HFF-Myc (cell line): ENCODE measurements around the gene FKBP15.

Source experiments
- DNase-seq: peaks from one replicate; pipeline ENCODE4 v3.0.0-alpha.2; 2011; ENCODE audit warnings: low read depth; ENCODE audit errors: extremely low read depth
- H3K4me3 ChIP-seq: replicated peaks from 2 replicates; pipeline ENCODE4 v1.5.1; 2011; ENCODE audit warnings: low read depth, mild to moderate bottlenecking, control low read depth, low read length
- CTCF ChIP-seq: IDR thresholded peaks from 2 replicates; pipeline ENCODE4 v1.5.1; 2012; ENCODE audit warnings: mild to moderate bottlenecking, low read depth, low read length, control low read depth; ENCODE audit errors: missing control alignments

FKBP15 gene

GRCh38 chr9:113186137-113186755 is 34.8 kb downstream of the FKBP15 start:
- no peak overlapping the region for H3K4me3 ChIP-seq
- no peak for DNase-seq
- no peak for TF ChIP-seq CTCF

GRCh38 chr9:113185271-113185670 is 35.8 kb downstream of the FKBP15 start:
- no peak for TF ChIP-seq CTCF
- no peak overlapping the region for H3K4me3 ChIP-seq
- DNase-seq = no peak

- no peak for TF ChIP-seq CTCF
- DNase-seq = no peak
- H3K4me3 ChIP-seq = no peak overlapping the region
Measured at GRCh38 chr9:113184539-113184938, 36.5 kb downstream of the FKBP15 start.

GRCh38 chr9:113183956-113184488 is 37.1 kb downstream of the FKBP15 start:
- TF ChIP-seq CTCF = no peak
- DNase-seq = no peak
- no peak overlapping the region for H3K4me3 ChIP-seq

- DNase-seq = no peak
Measured at GRCh38 chr9:113181165-113181564, 39.9 kb downstream of the FKBP15 start.

GRCh38 chr9:113179839-113180238 is 41.2 kb downstream of the FKBP15 start:
- H3K4me3 ChIP-seq = no peak overlapping the region
- no peak for DNase-seq
- TF ChIP-seq CTCF = no peak

More at GRCh38 chr9:113181165-113181564, 39.9 kb downstream of the FKBP15 start:
- no peak overlapping the region for H3K4me3 ChIP-seq
- TF ChIP-seq CTCF = no peak

GRCh38 chr9:113178087-113178486 is 43.0 kb downstream of the FKBP15 start:
- H3K4me3 ChIP-seq = no peak overlapping the region
- DNase-seq = no peak
- TF ChIP-seq CTCF = no peak
